ENCODE data around the gene ASAP2. TPM values are rescaled to one million over a fixed set of nuclear protein-coding genes. Genes with fewer than 3 reads are reported as not detected.

Gene ASAP2
- total RNA-seq, 2 experiments from 2014 or later, result 0.16 TPM; not detected in 1

DNA sequence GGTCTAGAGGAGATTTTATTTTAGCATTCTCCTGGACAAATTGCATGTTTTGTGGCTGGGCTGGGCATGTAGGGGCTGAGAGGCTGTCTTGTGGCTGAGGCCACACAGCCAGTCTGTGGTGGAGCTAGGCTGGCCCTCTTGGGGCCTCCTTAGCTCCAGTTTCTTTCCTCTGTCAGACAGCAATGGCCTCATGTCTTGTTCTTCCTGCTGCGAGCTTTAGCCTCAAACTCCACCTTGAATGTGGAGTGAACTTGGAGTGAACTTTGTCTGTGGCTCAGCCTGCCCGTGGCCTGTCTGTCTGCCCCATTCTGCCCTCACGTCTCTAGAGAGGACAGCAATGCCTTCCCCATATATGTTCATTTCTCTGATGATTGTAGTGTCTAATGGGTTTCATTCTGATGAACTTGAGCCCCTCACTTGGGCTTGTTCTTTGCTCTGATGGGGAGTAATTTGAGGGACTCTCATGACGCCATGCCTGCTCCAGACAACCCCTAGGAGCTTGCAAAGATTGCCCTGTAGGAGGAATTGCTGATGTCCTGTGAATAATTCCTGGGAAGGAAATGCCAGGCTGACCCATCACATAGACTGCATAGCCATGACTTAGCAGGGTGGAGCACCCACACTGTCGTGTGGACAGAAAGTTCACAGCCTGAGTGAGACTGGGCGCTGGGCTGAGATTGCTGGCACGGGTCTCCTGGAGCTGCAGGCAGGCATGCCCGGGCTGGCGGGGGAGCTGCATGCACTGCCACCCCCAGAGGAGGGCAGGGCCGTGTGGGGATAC lies 42.6 kb downstream of the ASAP2 start:
- no peak overlapping the region for H3K27ac ChIP-seq (ENCODE audit: low read depth in 1 of 2, low read length in 2 of 2)
- H3K9me3 ChIP-seq (ENCODE audit: control insufficient read depth in 1 of 2, insufficient read depth in 1 of 2, low read length in 2 of 2), result no peaks in the 10 kb centered on the region
- Mint-ChIP-seq H3K4me1 (ENCODE audit: low read depth) (no peaks in the 10 kb centered on the region), H3K4me3 (no peak overlapping the region), H3K9me3 (no peaks in the 10 kb centered on the region), H3K27me3 (peaks cover 6% of the 10 kb centered on the region), H3K36me3 (ENCODE audit: low read depth) (no peaks in the 10 kb centered on the region), H3K27ac (no peak overlapping the region)
- H3K36me3 ChIP-seq (ENCODE audit: insufficient read depth, low read length), result no peaks in the 10 kb centered on the region
- TF ChIP-seq, protein P1, sequence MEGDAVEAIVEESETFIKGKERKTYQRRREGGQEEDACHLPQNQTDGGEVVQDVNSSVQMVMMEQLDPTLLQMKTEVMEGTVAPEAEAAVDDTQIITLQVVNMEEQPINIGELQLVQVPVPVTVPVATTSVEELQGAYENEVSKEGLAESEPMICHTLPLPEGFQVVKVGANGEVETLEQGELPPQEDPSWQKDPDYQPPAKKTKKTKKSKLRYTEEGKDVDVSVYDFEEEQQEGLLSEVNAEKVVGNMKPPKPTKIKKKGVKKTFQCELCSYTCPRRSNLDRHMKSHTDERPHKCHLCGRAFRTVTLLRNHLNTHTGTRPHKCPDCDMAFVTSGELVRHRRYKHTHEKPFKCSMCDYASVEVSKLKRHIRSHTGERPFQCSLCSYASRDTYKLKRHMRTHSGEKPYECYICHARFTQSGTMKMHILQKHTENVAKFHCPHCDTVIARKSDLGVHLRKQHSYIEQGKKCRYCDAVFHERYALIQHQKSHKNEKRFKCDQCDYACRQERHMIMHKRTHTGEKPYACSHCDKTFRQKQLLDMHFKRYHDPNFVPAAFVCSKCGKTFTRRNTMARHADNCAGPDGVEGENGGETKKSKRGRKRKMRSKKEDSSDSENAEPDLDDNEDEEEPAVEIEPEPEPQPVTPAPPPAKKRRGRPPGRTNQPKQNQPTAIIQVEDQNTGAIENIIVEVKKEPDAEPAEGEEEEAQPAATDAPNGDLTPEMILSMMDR (IDR thresholded peaks at IDR 0.05), result no peak
- no peak overlapping the region for H3K4me3 ChIP-seq (ENCODE audit: low read length)
- CTCF ChIA-PET, result no interaction called here
- POLR2A ChIA-PET, result no interaction called here
- no peak for ATAC-seq (ENCODE audit: poor library complexity)
- H3K4me1 ChIP-seq (ENCODE audit: insufficient read depth, low read length), result no peaks in the 10 kb centered on the region
- DNase-seq, result no peak
- intact Hi-C loops (cut with DNase I, micrococcal nuclease), result no loop called here
- H3K27me3 ChIP-seq (ENCODE audit: control insufficient read depth in 1 of 2, insufficient read depth in 2 of 2, low read length in 2 of 2), result peaks cover 0 to 2% of the 10 kb centered on the region in 2 experiments

DNA sequence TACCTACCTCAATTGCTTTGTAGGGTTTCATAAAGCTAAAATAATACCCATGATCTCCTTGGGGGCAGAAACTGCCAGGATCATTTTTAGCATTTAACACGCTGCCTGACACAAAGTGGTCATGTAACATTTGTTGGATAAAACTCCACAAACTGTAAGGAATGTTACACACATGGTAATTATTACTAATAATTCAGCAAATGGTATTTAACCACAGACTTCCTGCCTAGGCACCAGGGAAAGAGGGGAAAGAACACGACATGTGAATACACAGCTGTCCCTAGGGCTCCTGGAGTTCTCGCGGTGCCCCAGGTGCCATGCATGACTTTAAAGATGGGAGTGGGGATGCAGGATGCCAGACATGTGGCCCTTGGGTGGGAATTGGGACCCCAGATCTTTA lies 43.5 kb downstream of the ASAP2 start:
- no peaks in the 10 kb centered on the region for H3K9me3 ChIP-seq (ENCODE audit: control insufficient read depth in 1 of 2, insufficient read depth in 1 of 2, low read length in 2 of 2)
- no peaks in the 10 kb centered on the region for H3K4me1 Mint-ChIP-seq (ENCODE audit: low read depth)
- H3K27me3 Mint-ChIP-seq, result peaks cover 6% of the 10 kb centered on the region
- no peak overlapping the region for H3K4me3 ChIP-seq (ENCODE audit: low read length)
- H3K9me3 Mint-ChIP-seq, result no peaks in the 10 kb centered on the region
- no peaks in the 10 kb centered on the region for H3K36me3 Mint-ChIP-seq (ENCODE audit: low read depth)
- TF ChIP-seq, protein P1 (IDR thresholded peaks at IDR 0.05), result no peak
- no peak for ATAC-seq (ENCODE audit: poor library complexity)
- no peaks in the 10 kb centered on the region for H3K4me1 ChIP-seq (ENCODE audit: insufficient read depth, low read length)
- no peak for DNase-seq
- intact Hi-C loops (cut with DNase I, micrococcal nuclease), result no loop called here
- no peaks in the 10 kb centered on the region for H3K36me3 ChIP-seq (ENCODE audit: insufficient read depth, low read length)
- no peak overlapping the region for H3K27ac ChIP-seq (ENCODE audit: low read depth in 1 of 2, low read length in 2 of 2)
- no peak overlapping the region for H3K27ac Mint-ChIP-seq
- H3K4me3 Mint-ChIP-seq, result no peak overlapping the region
- peaks cover 0 to 2% of the 10 kb centered on the region in 2 experiments for H3K27me3 ChIP-seq (ENCODE audit: control insufficient read depth in 1 of 2, insufficient read depth in 2 of 2, low read length in 2 of 2)
- CTCF ChIA-PET, result no interaction called here
- POLR2A ChIA-PET, result no interaction called here

DNA sequence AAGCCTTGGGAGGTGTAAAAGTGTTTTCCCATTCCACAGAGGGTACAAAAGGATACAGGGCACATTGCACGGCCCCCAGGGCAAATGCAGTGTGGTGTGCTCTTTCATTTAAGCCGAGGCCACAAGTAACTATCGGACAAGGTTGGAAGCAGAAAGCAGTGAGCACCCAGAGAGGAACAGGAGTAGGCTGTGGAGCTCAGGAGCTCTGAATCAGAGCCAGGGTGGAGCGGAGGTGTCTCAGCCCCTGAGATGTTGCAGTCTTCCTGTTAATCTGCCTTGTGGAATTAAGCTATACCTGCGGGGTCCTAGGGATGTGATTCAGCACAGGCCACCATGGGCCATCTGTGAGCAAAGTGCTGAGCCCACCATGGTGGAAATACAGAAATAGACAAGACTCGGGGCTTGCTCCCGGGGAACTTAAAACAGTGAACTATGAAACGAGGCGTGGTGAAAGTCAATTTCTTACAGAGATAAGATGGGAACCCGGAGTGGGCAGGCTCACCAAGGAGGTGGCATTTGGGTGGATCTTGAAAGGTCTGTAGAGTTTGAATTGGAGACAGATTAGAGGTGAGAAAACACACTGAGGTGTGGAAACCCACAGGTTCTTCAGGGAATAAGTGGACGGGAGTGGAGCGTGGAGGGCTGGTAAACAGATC lies 44.0 kb downstream of the ASAP2 start:
- TF ChIP-seq, protein P1 (IDR thresholded peaks at IDR 0.05), result no peak
- H3K27me3 Mint-ChIP-seq, result peaks cover 6% of the 10 kb centered on the region
- H3K4me1 ChIP-seq (ENCODE audit: insufficient read depth, low read length), result no peaks in the 10 kb centered on the region
- H3K27ac Mint-ChIP-seq, result no peak overlapping the region
- H3K9me3 ChIP-seq (ENCODE audit: control insufficient read depth in 1 of 2, insufficient read depth in 1 of 2, low read length in 2 of 2), result no peaks in the 10 kb centered on the region
- H3K27ac ChIP-seq (ENCODE audit: low read depth in 1 of 2, low read length in 2 of 2), result no peak overlapping the region
- DNase-seq (no peak), ATAC-seq (ENCODE audit: poor library complexity) (no peak)
- no peaks in the 10 kb centered on the region for H3K36me3 Mint-ChIP-seq (ENCODE audit: low read depth)
- H3K4me1 Mint-ChIP-seq (ENCODE audit: low read depth), result no peaks in the 10 kb centered on the region
- peaks cover 0 to 2% of the 10 kb centered on the region in 2 experiments for H3K27me3 ChIP-seq (ENCODE audit: control insufficient read depth in 1 of 2, insufficient read depth in 2 of 2, low read length in 2 of 2)
- H3K4me3 Mint-ChIP-seq, result no peak overlapping the region
- H3K4me3 ChIP-seq (ENCODE audit: low read length), result no peak overlapping the region
- H3K36me3 ChIP-seq (ENCODE audit: insufficient read depth, low read length), result no peaks in the 10 kb centered on the region
- ChIA-PET CTCF (no interaction called here), POLR2A (no interaction called here)
- intact Hi-C loops (cut with DNase I, micrococcal nuclease), result no loop called here
- H3K9me3 Mint-ChIP-seq, result no peaks in the 10 kb centered on the region
